Activated T-cell treated with anti-CD3 and anti-CD28 coated beads, Interleukin-2, amount 50 U/mL, for 72 hours (primary cell): ENCODE results near the gene TLCD3A. TPM values are rescaled to one million over a fixed set of nuclear protein-coding genes. Genes with fewer than 3 reads are reported as not detected.
"Not testable (repeated sequence)": the region's sequence is repeated elsewhere in the genome, so short reads cannot be mapped to it uniquely, and the experiment has no call there.

Source experiments
- ATAC-seq, 2 donors: fragments of 150-1000 bp; cut with Tn5 transposase; replicated peaks in 1 of 2; 2 replicates each; pipeline ENCODE4 v1.10.0; 2021; ENCODE audit warnings: moderate library complexity in 2 of 2, mild to moderate bottlenecking in 1 of 2
- DNase-seq, 2 donors: peaks; one replicate each; pipeline ENCODE4 v3.0.0; 2021 to 2022; ENCODE audit warnings: mixed read lengths in 1 of 2
- H3K27ac Mint-ChIP-seq: one replicate; pipeline ENCODE4 v1.8.0; 2022; ENCODE audit warnings: mild to moderate bottlenecking, moderate library complexity, mixed read lengths
- H3K27me3 Mint-ChIP-seq: one replicate; pipeline ENCODE4 v1.8.0; 2022; ENCODE audit warnings: low read depth, mixed read lengths
- H3K36me3 Mint-ChIP-seq, 2 donors: one replicate each; pipeline ENCODE4 v1.8.0; 2022; ENCODE audit warnings: mixed read lengths in 2 of 2, mild to moderate bottlenecking in 1 of 2; ENCODE audit not compliant: insufficient read depth in 2 of 2
- H3K4me1 Mint-ChIP-seq: one replicate; pipeline ENCODE4 v1.8.0; 2022; ENCODE audit warnings: low read depth, mixed read lengths
- H3K4me3 Mint-ChIP-seq, 2 donors: one replicate each; pipeline ENCODE4 v1.8.0; 2022; ENCODE audit warnings: mild to moderate bottlenecking in 2 of 2, mixed read lengths in 2 of 2, moderate library complexity in 2 of 2
- H3K9me3 Mint-ChIP-seq, 2 donors: one replicate each; pipeline ENCODE4 v1.8.0; 2022; ENCODE audit warnings: mixed read lengths in 2 of 2
- total RNA-seq, 2 donors: library from RNA; stranded (reverse); gene quantifications; one replicate each; pipeline ENCODE4 v1.2.3, GENCODE V29; 2022

TLCD3A gene
- total RNA-seq, 2 donors from 2014 or later = 6.6 to 11.7 TPM

DNA sequence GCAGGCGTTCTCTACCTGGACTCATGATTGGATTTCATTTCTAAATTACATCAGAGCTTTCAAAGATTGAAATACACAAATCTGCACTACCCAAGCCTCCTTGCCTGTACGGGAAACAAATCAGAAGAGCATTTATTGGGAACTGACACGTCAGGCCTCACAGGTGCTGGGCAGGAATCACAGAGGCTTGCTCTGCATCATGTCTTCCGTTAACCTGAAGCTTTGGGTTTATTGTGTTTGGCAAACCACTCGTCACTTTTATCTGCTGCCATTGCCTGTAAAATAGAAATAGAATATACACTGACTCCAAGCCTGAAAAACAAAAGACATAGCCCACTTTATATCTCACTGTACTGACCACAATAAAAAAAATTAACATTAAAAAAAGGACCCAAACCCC lies 27.6 kb downstream of the TLCD3A start:
- Mint-ChIP-seq H3K27ac (no peak overlapping the region), H3K36me3 (peaks cover 3 to 18% of the 10 kb centered on the region in 2 donors), H3K4me3 (no peak overlapping the region), H3K4me1 (no peaks in the 10 kb centered on the region), H3K9me3 (peaks cover 0 to 3% of the 10 kb centered on the region in 2 donors), H3K27me3 (no peaks in the 10 kb centered on the region)
- DNase-seq (no peak), ATAC-seq (no peak)

DNA sequence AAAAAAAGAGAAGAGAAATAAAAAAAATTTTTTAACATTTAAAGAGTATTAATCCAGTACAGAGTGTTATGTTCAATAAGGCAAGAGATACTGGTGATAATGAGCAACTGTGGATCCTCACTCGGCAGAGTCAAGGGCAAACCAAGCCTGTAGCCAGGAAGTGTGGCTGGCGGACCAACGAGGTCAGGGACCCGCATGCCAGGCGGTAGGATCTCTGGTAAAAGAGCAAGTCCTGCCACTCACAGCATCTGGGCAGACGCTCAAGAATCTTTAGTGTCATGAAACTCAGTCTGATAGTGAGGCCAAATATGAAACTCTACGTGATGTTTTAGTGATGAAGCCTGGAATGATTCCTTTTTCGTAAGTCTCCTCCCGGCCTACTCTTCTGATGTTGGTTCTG lies 28.0 kb downstream of the TLCD3A start:
- Mint-ChIP-seq H3K4me1 (no peaks in the 10 kb centered on the region), H3K27ac (no peak overlapping the region), H3K36me3 (peaks cover 5 to 22% of the 10 kb centered on the region in 2 donors), H3K9me3 (peaks cover 0 to 3% of the 10 kb centered on the region in 2 donors), H3K27me3 (no peaks in the 10 kb centered on the region), H3K4me3 (no peak overlapping the region)
- DNase-seq = no peak
- ATAC-seq = no peak

DNA sequence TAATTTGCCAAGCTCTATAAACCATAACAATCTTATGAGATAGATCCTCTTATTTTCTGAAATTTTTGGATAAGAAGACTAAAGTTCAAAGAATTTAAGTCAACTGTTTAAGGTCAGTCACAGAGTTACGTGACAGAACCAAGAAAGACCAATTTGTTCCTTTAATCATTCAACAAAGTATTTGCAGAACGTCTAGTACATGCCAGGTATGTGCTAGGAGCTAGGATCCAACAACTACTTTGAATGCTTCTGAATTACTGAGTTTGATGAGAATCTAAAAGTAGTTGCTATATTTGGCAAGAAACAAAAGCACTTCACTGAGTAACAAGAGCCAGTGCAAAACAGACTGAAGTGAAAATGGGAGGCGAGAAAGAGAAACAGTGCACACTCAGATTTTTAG lies 34.7 kb downstream of the TLCD3A start:
- Mint-ChIP-seq H3K9me3 (no peaks in the 10 kb centered on the region), H3K27ac (peak overlapping the region; percentile 3), H3K27me3 (no peaks in the 10 kb centered on the region), H3K4me3 (no peak overlapping the region), H3K36me3 (peaks cover 12 to 32% of the 10 kb centered on the region in 2 donors), H3K4me1 (no peaks in the 10 kb centered on the region)
- no peak for DNase-seq
- no peak for ATAC-seq

DNA sequence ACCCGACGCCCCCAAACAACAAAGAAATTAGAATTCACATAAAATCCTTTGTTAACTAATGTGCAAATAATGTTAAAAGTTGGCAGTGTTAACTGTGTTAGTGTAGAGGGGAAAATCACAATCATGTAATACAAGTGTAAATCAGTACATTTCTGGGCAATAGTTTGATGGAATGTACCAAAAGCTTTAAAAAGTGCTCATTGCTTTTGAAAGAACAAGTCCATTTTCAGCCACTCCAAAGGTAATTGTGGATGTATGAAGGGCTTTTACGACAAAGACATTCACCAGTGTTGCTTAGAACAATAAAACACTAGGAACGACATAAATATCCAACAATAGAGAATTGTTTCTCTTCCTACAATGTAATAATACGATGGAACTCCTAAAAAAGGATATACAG lies 40.6 kb downstream of the TLCD3A start:
- Mint-ChIP-seq H3K27me3 (no peaks in the 10 kb centered on the region), H3K27ac (peak overlapping the region; percentile 77), H3K4me1 (peaks cover 25% of the 10 kb centered on the region), H3K9me3 (no peaks in the 10 kb centered on the region), H3K4me3 (no peak overlapping the region), H3K36me3 (peaks cover 9 to 37% of the 10 kb centered on the region in 2 donors)
- DNase-seq (no peak), ATAC-seq (no peak)

DNA sequence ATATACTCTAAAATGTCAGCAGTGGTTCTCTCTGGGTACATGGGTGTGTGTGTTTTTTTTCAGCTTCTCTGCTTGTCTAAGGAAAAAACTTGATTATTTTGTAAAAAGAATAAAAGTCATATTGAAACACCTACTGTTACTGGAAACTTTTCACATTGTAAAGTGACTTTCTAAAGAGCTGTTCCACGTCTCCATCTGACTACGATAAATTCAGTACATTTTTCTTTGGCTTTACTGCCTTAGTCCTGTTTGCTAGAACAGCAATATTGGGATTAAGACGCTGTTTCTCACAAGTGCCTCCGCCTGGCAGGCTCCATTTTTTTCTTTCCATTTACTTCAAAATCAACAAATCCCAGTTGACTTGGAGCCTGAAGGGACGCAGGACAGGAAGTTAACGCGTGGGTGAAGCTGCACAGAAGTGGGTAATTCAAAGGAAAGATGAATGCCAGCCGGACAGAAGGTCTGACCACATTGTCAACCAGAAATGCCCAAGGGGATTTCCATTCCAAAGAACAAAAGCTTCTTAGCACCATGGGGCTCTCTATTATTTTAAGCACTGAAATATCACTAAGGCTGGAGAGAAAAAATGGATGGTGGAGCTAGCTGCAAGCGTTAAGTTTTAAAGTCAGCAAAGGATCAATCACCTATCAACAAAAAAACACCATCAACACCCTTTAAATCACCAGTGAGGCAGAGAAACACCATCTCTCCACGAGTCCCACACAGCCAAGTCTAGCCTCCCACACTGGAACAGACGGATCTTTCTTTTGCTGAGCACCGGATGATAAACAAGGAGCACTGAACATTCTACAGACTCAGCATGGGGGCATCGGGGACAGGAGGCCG lies 41.3 kb downstream of the TLCD3A start:
- Mint-ChIP-seq H3K9me3 (no peaks in the 10 kb centered on the region), H3K4me1 (peaks cover 25% of the 10 kb centered on the region), H3K36me3 (peaks cover 9 to 40% of the 10 kb centered on the region in 2 donors), H3K4me3 (peak overlapping the region; percentile 55 to 78), H3K27me3 (no peaks in the 10 kb centered on the region), H3K27ac (peak overlapping the region; percentile 77)
- ATAC-seq (peak; percentile 11 to 44), DNase-seq (no peak)

DNA sequence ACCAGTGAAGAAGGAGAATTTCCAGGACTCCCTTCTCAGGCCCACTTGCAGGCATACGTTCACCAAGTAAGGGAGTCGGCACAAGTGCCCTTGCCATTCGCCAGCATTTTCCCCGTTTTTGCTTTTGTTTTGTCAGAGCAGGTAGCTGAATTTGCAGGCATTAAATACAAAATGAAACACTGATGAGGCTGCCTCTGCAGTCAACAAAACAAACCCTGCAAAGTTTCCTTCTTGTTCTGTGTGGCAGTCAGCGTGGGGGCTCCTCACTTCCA lies 41.9 kb downstream of the TLCD3A start:
- H3K36me3 Mint-ChIP-seq = peaks cover 8 to 36% of the 10 kb centered on the region in 2 donors
- peak overlapping the region; percentile 55 to 78 for H3K4me3 Mint-ChIP-seq
- peaks cover 25% of the 10 kb centered on the region for H3K4me1 Mint-ChIP-seq
- no peaks in the 10 kb centered on the region for H3K27me3 Mint-ChIP-seq
- no peaks in the 10 kb centered on the region for H3K9me3 Mint-ChIP-seq
- ATAC-seq (no peak), DNase-seq (no peak)
- H3K27ac Mint-ChIP-seq = peak overlapping the region; percentile 77

DNA sequence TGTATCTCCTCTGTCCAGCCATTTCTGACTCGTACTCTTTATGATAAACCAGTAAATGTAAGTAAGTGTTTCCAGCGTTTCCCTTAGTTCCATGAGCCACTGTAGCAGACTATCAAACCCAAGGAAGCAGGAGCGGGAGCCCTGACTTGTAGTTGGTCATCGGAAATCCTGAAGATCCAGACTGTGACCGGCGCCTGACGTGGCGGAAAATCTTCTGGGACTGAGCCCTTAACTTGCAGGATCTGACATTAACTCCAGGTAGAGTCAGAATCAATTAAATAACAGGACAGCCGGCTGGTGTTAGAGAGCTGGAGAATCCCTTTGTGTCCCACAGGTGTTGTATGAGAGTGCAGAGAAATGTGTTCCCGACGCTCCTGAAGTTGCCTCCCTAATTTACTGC lies 45.7 kb downstream of the TLCD3A start:
- no peaks in the 10 kb centered on the region for H3K9me3 Mint-ChIP-seq
- H3K4me1 Mint-ChIP-seq = peaks cover 42% of the 10 kb centered on the region
- peaks cover 8 to 27% of the 10 kb centered on the region in 2 donors for H3K36me3 Mint-ChIP-seq
- no peak for ATAC-seq
- DNase-seq = no peak
- no peaks in the 10 kb centered on the region for H3K27me3 Mint-ChIP-seq
- H3K27ac Mint-ChIP-seq = no peak overlapping the region
- no peak overlapping the region for H3K4me3 Mint-ChIP-seq

DNA sequence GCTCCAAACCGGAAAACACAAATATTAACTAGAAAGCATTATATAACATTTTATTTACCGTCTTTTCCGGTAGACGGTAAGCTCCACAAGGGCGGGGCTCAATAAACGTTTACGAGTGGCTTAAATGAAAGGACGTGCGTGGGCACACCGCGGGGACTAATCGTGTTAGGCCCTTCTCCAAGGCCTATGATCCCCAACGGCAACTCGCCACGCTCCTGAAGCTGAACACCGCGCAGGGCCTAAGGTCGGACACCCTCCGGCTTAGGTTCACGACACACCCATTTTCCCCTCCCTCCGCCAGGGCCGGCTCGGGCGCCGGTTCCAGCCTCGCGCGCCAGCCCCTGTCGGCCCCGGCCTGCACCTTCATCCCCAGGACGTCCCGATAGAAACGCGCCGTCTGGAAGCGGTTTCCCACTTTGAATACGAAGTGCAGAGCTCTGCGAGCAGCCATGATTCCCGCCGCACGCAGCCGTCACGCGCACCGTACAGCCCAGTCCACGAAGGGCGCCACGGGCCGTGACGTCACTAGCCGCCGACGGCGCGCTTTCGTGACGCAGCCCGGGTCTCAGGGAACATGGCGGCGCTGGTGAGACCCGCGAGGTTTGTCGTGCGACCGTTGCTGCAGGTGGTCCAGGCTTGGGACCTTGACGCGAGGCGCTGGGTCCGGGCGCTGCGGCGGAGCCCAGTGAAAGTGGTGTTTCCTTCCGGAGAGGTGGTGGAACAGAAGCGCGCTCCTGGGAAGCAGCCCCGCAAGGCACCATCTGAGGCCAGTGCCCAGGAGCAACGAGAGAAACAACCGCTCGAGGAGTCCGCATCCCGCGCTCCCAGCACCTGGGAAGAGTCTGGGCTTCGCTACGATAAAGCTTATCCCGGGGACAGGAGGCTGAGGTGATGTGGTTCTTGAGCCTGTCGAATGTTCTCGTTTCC lies 49.7 kb downstream of the TLCD3A start, which contains the start of the genes GLOD4 and MRM3:
Gene GLOD4 (minus strand): TSS at position 476 of the 927 bp plus-strand sequence. CDS start 25 bp downstream, at position 451.
Gene MRM3 (plus strand): TSS at position 549 of the 927 bp plus-strand sequence. CDS start 26 bp downstream, at position 575.
- ATAC-seq (peak; percentile 96), DNase-seq (peak; percentile 94 to 97)
- Mint-ChIP-seq H3K27me3 (no peaks in the 10 kb centered on the region), H3K36me3 (peaks cover 0 to 11% of the 10 kb centered on the region in 2 donors), H3K4me1 (peaks cover 39% of the 10 kb centered on the region), H3K4me3 (peak within 1 kb of the TSS; percentile 97 to 98), H3K9me3 (no peaks in the 10 kb centered on the region), H3K27ac (peak within 1 kb of the TSS; percentile 94)

DNA sequence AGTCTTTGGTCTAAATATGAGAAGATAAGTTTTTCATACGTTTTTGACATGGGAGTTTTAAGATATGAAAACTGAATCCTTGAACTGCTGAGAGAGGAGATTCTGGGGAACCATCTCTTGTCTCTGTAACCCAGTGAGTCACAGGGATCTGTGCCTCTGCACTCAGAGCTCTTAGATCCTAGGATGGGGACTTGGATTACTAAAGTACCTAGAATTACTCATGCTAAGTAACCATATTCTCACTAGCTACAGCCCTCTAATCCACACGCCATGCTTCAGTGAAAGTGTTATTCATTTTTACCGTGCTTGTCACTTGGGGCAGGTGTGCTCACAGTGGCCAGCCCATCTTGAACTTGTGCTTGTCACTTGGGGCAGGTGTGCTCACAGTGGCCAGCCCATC lies 51.7 kb downstream of the TLCD3A start:
- no peaks in the 10 kb centered on the region for H3K9me3 Mint-ChIP-seq
- peaks cover 2 to 9% of the 10 kb centered on the region in 2 donors for H3K36me3 Mint-ChIP-seq

DNA sequence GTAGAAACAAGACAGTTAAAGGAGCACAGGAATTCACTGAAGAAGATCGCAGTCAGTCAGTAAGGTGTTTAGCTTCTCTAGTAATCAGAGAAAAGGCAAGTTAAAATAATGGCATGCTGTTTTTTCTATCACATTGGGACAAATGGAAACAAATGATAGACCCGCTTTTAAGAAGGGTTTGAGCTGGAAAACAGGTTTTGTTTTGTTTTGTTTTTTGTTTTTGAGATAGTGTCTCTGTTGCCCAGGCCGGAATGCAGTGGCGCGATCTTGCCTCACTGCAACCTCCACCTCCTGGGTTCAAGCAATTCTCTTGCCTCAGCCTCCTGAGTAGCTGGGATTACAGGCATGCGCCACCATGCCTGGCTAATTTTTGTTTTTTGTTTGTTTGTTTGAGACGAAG lies 53.5 kb downstream of the TLCD3A start:
- H3K9me3 Mint-ChIP-seq, ATAC-seq, H3K27ac Mint-ChIP-seq, H3K4me3 Mint-ChIP-seq, H3K27me3 Mint-ChIP-seq, DNase-seq: not testable (repeated sequence)
- Mint-ChIP-seq H3K36me3 (peaks cover 9 to 11% of the 10 kb centered on the region in 2 donors), H3K4me1 (peaks cover 32% of the 10 kb centered on the region)

More for the DNA sequence above, 51.7 kb downstream of the TLCD3A start:
- H3K27ac Mint-ChIP-seq = peak overlapping the region; percentile 91
- peak in 1 of 2 donors; percentile 10 for DNase-seq
- no peaks in the 10 kb centered on the region for H3K27me3 Mint-ChIP-seq
- peak overlapping the region; percentile 97 to 98 for H3K4me3 Mint-ChIP-seq
- peak; percentile 42 to 47 for ATAC-seq
- H3K4me1 Mint-ChIP-seq = peaks cover 39% of the 10 kb centered on the region

DNA sequence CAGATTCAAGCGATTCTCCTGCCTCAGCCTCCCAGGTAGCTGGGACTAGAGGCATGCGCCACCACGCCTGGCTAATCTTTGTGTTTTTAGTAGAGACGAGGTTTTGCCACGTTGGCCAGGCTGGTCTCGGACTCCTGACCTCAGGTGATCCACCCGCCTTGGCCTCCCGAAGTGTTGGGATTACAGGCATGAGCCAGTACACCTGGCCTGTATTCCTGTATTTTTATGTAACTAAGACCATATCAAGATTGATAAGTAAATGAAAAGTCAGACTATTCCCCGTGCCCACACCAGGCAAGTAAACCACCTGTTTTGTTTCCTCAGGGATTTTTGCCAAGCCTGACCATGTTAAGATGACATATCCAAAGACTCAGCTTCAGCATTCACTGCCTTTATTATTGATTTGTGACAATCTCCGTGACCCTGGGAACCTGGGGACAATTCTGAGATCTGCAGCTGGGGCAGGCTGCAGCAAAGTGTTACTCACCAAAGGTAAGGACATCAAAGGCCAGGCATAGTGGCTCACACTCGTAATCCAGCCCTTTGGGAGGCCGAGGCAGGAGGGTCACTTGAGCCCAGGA lies 55.3 kb downstream of the TLCD3A start:
- peaks cover 24% of the 10 kb centered on the region for H3K4me1 Mint-ChIP-seq
- no peak for DNase-seq
- H3K36me3 Mint-ChIP-seq = peaks cover 6 to 12% of the 10 kb centered on the region in 2 donors
- H3K27ac Mint-ChIP-seq = no peak overlapping the region
- H3K9me3 Mint-ChIP-seq = no peaks in the 10 kb centered on the region
- ATAC-seq = no peak
- H3K27me3 Mint-ChIP-seq = no peaks in the 10 kb centered on the region
- no peak overlapping the region for H3K4me3 Mint-ChIP-seq

DNA sequence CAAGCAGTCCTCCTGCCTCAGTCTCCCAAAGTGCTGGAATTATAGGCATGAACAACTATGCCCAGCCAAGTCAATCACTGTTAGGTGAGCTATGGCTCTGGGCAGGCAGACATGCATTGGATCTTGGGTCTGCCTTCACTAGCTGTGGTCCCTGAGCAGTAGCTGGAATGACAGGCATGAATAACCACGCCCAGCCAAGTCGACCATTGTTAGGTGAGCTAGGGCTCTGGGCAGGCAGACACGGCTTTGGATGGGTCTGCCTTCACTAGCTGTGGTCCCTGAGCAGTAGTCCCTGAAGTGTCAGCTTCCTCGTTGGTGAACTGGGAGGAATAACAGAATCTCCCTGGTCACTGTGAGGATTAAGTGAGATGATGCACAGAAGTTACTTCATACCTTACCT lies 56.2 kb downstream of the TLCD3A start:
- Mint-ChIP-seq H3K27me3 (no peaks in the 10 kb centered on the region), H3K4me1 (peaks cover 15% of the 10 kb centered on the region), H3K4me3 (no peak overlapping the region), H3K9me3 (no peaks in the 10 kb centered on the region), H3K27ac (no peak overlapping the region), H3K36me3 (peaks cover 6 to 12% of the 10 kb centered on the region in 2 donors)
- ATAC-seq (no peak), DNase-seq (no peak)
